B cell (primary cell): Measurements from ENCODE around the gene YY1. TPM values are rescaled to one million over a fixed set of nuclear protein-coding genes. Genes with fewer than 3 reads are reported as not detected.

Experiments
- ATAC-seq: fragments of 200-7000 bp; cut with Tn5 transposase; one replicate; pipeline ENCODE4 v1.10.0; 2021; ENCODE audit warnings: low read depth, mild to moderate bottlenecking, moderate number of reproducible peaks, moderate library complexity
- CTCF ChIA-PET: fragments of 350-600 bp; sonication (Branson Sonifier 250); formaldehyde crosslinking; loops from one replicate; lab custom pipeline; 2021; ENCODE audit warnings: antibody characterized with exemption, inconsistent platforms; lab: Charles Lee
- POLR2A ChIA-PET: fragments of 350-600 bp; sonication (Branson Sonifier 250); formaldehyde crosslinking; loops from one replicate; lab custom pipeline; 2021; ENCODE audit warnings: antibody characterized with exemption; lab: Charles Lee
- DNase-seq: peaks from one replicate; pipeline ENCODE4 v3.0.0; 2013
- H2AFZ ChIP-seq: 2 replicates; pipeline ENCODE4 v1.6.1; 2012; ENCODE audit warnings: mild to moderate bottlenecking, low read depth, low read length; ENCODE audit not compliant: insufficient read depth, poor library complexity, severe bottlenecking
- H3K27ac ChIP-seq, 2 donors: 1 replicate in 1 of 2; 2 replicates in 1 of 2; pipeline ENCODE4 v1.5.1; 2012 to 2013; ENCODE audit warnings: low read length in 2 of 2, mild to moderate bottlenecking in 2 of 2, moderate library complexity in 1 of 2
- H3K27me3 ChIP-seq, 4 experiments: fragments of 200-600 bp in 1 of 4; sonication (generic) in 1 of 4; replicated peaks in 1 of 4; 1 replicate in 2 of 4; 2 replicates in 2 of 4; pipeline versions ENCODE4 v1.6.1 to v1.7.0; 2013 to 2016; ENCODE audit warnings: low read length in 3 of 4, mild to moderate bottlenecking in 2 of 4, mixed read lengths in 1 of 4, moderate library complexity in 1 of 4; ENCODE audit not compliant: insufficient read depth in 4 of 4, control insufficient read depth in 3 of 4; ENCODE audit errors: control extremely low read depth in 1 of 4
- H3K36me3 ChIP-seq, 2 experiments: replicated peaks in 1 of 2; 1 replicate in 1 of 2; 2 replicates in 1 of 2; pipeline versions ENCODE4 v1.6.1 to v1.7.1; 2013; ENCODE audit warnings: low read length in 1 of 2; ENCODE audit not compliant: insufficient read depth in 2 of 2, control insufficient read depth in 1 of 2; ENCODE audit errors: control extremely low read depth in 1 of 2, extremely low read depth in 1 of 2
- H3K4me1 ChIP-seq, 2 donors: fragments of 200-600 bp in 1 of 2; sonication (generic) in 1 of 2; 1 replicate in 1 of 2; 2 replicates in 1 of 2; pipeline versions ENCODE4 v1.5.1 to v1.6.1; 2013 to 2017; ENCODE audit warnings: low read length in 2 of 2; ENCODE audit not compliant: control insufficient read depth in 2 of 2, insufficient read depth in 2 of 2
- H3K4me2 ChIP-seq: replicated peaks from 2 replicates; pipeline ENCODE3; 2012; ENCODE audit warnings: mild to moderate bottlenecking, low read depth, low read length; ENCODE audit not compliant: poor library complexity, severe bottlenecking
- H3K4me3 ChIP-seq, 5 experiments: fragments of 200-600 bp in 1 of 5; sonication (generic) in 1 of 5; 1 replicate in 3 of 5; 2 replicates in 2 of 5; pipeline versions ENCODE4 v1.5.1 to v1.7.0; 2011 to 2016; ENCODE audit warnings: low read length in 4 of 5, mild to moderate bottlenecking in 4 of 5, low read depth in 2 of 5, control low read depth in 1 of 5, moderate library complexity in 1 of 5; ENCODE audit not compliant: insufficient read depth in 1 of 5; ENCODE audit errors: control extremely low read depth in 1 of 5, extremely low read depth in 1 of 5
- H3K79me2 ChIP-seq: fragments of 200-600 bp; sonication (generic); one replicate; pipeline ENCODE4 v1.6.0; 2016; ENCODE audit warnings: low read length; ENCODE audit not compliant: control insufficient read depth, insufficient read depth
- H3K9ac ChIP-seq: fragments of 200-600 bp; sonication (generic); 2 replicates; pipeline ENCODE4 v1.6.1; 2017; ENCODE audit warnings: mild to moderate bottlenecking, low read length, moderate library complexity
- H3K9me3 ChIP-seq, 3 donors: one replicate each; pipeline versions ENCODE4 v1.6.1 to v1.7.1; 2013; ENCODE audit warnings: low read length in 2 of 3; ENCODE audit not compliant: control insufficient read depth in 2 of 3, insufficient read depth in 1 of 3; ENCODE audit errors: control extremely low read depth in 1 of 3
- H4K20me1 ChIP-seq: 2 replicates; pipeline ENCODE4 v1.6.0; 2012; ENCODE audit warnings: mild to moderate bottlenecking, low read length; ENCODE audit not compliant: insufficient read depth, control insufficient read depth, poor library complexity, severe bottlenecking
- H3K27ac Mint-ChIP-seq: one replicate; pipeline ENCODE4 v1.8.0; 2021; ENCODE audit warnings: mixed read lengths
- H3K27me3 Mint-ChIP-seq: one replicate; pipeline ENCODE4 v1.8.0; 2021; ENCODE audit warnings: mixed read lengths
- H3K4me1 Mint-ChIP-seq: one replicate; pipeline ENCODE4 v1.8.0; 2021; ENCODE audit warnings: mixed read lengths
- H3K4me3 Mint-ChIP-seq: one replicate; pipeline ENCODE4 v1.8.0; 2021; ENCODE audit warnings: mixed read lengths
- H3K9me3 Mint-ChIP-seq: one replicate; pipeline ENCODE4 v1.8.0; 2022; ENCODE audit warnings: mixed read lengths; ENCODE audit not compliant: insufficient read depth
- EZH2 ChIP-seq: IDR thresholded peaks from 2 replicates; pipeline ENCODE4 v1.6.1; 2012; ENCODE audit warnings: borderline replicate concordance, low read depth, mild to moderate bottlenecking, moderate library complexity, low read length; ENCODE audit not compliant: insufficient read depth, poor library complexity, severe bottlenecking
- WGBS: methylation state at CpG from one replicate; pipeline ENCODE4 v1.1.5; 2013; ENCODE audit warnings: missing lambda C conversion rate; ENCODE audit not compliant: insufficient coverage; 5-methylcytosine and 5-hydroxymethylcytosine counted together
- intact Hi-C: fragments of 100-400 bp; cut with micrococcal nuclease; formaldehyde crosslinking; loops from one replicate; pipeline ENCODE4 v1.10.0; 2022
- polyA plus RNA-seq: library from polyadenylated mRNA; depleted of rRNA; stranded (reverse); fragments of >200 nt; gene quantifications from 2 replicates; pipeline ENCODE4 v1.2.3, GENCODE V29; 2012
- total RNA-seq, 2 donors: library from RNA; stranded (reverse); fragments of 120-200 nt in 1 of 2; gene quantifications; 1 replicate in 1 of 2; 2 replicates in 1 of 2; pipeline versions ENCODE4 v1.2.3 to v1.2.4, GENCODE V29; 2013 to 2022
- TF ChIP-seq, protein P1 (sequence below): fragments of 200-600 bp; IDR thresholded peaks from one replicate; pipeline ENCODE4 v1.8.0; 2022; ENCODE audit warnings: antibody characterized with exemption, mild to moderate bottlenecking

YY1 gene
- total and polyA plus RNA-seq, 2 donors (not counting 1 experiment from before 2014, with no cell fraction given): 24.0 to 91.4 TPM

- Mint-ChIP-seq H3K4me3 (no peak overlapping the region), H3K27ac (no peak overlapping the region), H3K9me3 (no peaks in the 10 kb centered on the region), H3K27me3 (no peaks in the 10 kb centered on the region), H3K4me1 (peaks cover 5% of the 10 kb centered on the region)
- no peak for ATAC-seq
- Histone ChIP-seq H3K4me2 (no peak overlapping the region), H3K9me3 (no peaks in the 10 kb centered on the region), H4K20me1 (no peaks in the 10 kb centered on the region), H2AFZ (no peak overlapping the region), H3K4me3 (no peak overlapping the region), H3K36me3 (no peaks in the 10 kb centered on the region), H3K4me1 (peaks cover 6 to 12% of the 10 kb centered on the region in 2 donors), H3K79me2 (no peaks in the 10 kb centered on the region), H3K27me3 (no peaks in the 10 kb centered on the region), H3K9ac (no peak overlapping the region), H3K27ac (no peak overlapping the region)
- intact Hi-C loops: no loop called here
- 98% methylated on average over 10 of the region's 12 CpGs for WGBS
- ChIA-PET POLR2A (no interaction called here), CTCF (no interaction called here)
- DNase-seq: no peak
- TF ChIP-seq EZH2: no peak
- TF ChIP-seq, protein P1, sequence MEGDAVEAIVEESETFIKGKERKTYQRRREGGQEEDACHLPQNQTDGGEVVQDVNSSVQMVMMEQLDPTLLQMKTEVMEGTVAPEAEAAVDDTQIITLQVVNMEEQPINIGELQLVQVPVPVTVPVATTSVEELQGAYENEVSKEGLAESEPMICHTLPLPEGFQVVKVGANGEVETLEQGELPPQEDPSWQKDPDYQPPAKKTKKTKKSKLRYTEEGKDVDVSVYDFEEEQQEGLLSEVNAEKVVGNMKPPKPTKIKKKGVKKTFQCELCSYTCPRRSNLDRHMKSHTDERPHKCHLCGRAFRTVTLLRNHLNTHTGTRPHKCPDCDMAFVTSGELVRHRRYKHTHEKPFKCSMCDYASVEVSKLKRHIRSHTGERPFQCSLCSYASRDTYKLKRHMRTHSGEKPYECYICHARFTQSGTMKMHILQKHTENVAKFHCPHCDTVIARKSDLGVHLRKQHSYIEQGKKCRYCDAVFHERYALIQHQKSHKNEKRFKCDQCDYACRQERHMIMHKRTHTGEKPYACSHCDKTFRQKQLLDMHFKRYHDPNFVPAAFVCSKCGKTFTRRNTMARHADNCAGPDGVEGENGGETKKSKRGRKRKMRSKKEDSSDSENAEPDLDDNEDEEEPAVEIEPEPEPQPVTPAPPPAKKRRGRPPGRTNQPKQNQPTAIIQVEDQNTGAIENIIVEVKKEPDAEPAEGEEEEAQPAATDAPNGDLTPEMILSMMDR: no peak
These were observed 81.4 kb downstream of the YY1 start for GRCh38 chr14:100320157-100320856.

GRCh38 chr14:100321473-100322137 lies 82.7 kb downstream of the YY1 start:
- H3K27me3 ChIP-seq: no peaks in the 10 kb centered on the region
- no peaks in the 10 kb centered on the region for H4K20me1 ChIP-seq
- no peak for TF ChIP-seq EZH2
- TF ChIP-seq, protein P1: no peak
- no peak overlapping the region for H2AFZ ChIP-seq
- H3K4me3 ChIP-seq: no peak overlapping the region
- peaks cover 6 to 12% of the 10 kb centered on the region in 2 donors for H3K4me1 ChIP-seq
- 90% methylated on average over 9 of the region's 9 CpGs for WGBS
- no peaks in the 10 kb centered on the region for H3K9me3 Mint-ChIP-seq
- H3K9me3 ChIP-seq: no peaks in the 10 kb centered on the region
- ChIA-PET POLR2A (no interaction called here), CTCF (no interaction called here)
- intact Hi-C loops: no loop called here
- no peak overlapping the region for H3K9ac ChIP-seq
- H3K27ac ChIP-seq: no peak overlapping the region
- ATAC-seq (no peak), DNase-seq (no peak)
- H3K4me3 Mint-ChIP-seq: no peak overlapping the region
- no peak overlapping the region for H3K27ac Mint-ChIP-seq
- no peaks in the 10 kb centered on the region for H3K36me3 ChIP-seq
- no peaks in the 10 kb centered on the region for H3K79me2 ChIP-seq
- H3K4me2 ChIP-seq: no peak overlapping the region
- no peaks in the 10 kb centered on the region for H3K27me3 Mint-ChIP-seq
- H3K4me1 Mint-ChIP-seq: peaks cover 5% of the 10 kb centered on the region
